ENCODE results near the gene RAP1A.

GRCh38 chr1:111723091-111723806 lies 103.7 kb downstream of the RAP1A start:
- no peak for TF ChIP-seq SUZ12 (IDR thresholded peaks at IDR 0.05)
- no peak for TF ChIP-seq HDGF (IDR thresholded peaks at IDR 0.05; ENCODE audit: borderline replicate concordance)
- TF ChIP-seq ZNF384 (IDR thresholded peaks at IDR 0.05), result no peak
- no peak for TF ChIP-seq FOXM1 (IDR thresholded peaks at IDR 0.05; ENCODE audit: borderline replicate concordance)
- TF ChIP-seq CTBP1 (IDR thresholded peaks at IDR 0.05; ENCODE audit: borderline replicate concordance), result no peak
- no peak for TF ChIP-seq TARDBP (IDR thresholded peaks at IDR 0.05)
- TF ChIP-seq LEF1 (IDR thresholded peaks at IDR 0.05; ENCODE audit: borderline replicate concordance), result no peak
- TF ChIP-seq FOXK2 (IDR thresholded peaks at IDR 0.05), result no peak
- no peak for TF ChIP-seq ARNT (IDR thresholded peaks at IDR 0.05)

Measured in HEK293T (cell line).